Stimulated activated CD8-positive, alpha-beta memory T cell treated with anti-CD3 and anti-CD28 coated beads, Interleukin-15, amount 100 ng/mL, for 24 hours (primary cell): Measurements from ENCODE around the gene STIM1.
"Not testable (repeated sequence)": the region's sequence is repeated elsewhere in the genome, so short reads cannot be mapped to it uniquely, and the experiment has no call there.

Source experiments
- DNase-seq: peaks from one replicate; pipeline ENCODE4 v3.0.0-alpha.2; 2020; ENCODE audit warnings: low read depth

Gene STIM1

GRCh38 chr11:4027746-4028145 is 172.3 kb downstream of the STIM1 start:
- DNase-seq, result no peak

DNA sequence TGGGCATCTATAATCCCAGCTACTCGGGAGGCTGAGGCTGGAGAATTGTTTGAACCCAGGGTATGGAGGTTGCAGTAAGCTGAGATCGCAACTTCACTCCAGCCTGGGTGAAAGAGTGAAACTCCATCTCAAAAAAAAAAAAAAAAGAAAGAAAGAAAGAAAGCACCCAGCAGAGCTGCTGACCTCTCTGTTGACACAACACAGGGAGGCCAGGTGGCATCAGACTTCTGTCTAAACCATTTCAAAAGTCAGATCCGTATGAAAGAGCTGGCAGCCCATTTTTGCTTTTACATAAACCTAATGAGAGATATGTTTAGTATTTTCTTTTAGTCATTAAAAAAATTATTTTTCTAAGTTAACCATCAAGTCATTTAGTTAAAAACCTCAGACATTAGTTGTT is 174.7 kb downstream of the STIM1 start:
- no peak for DNase-seq

DNA sequence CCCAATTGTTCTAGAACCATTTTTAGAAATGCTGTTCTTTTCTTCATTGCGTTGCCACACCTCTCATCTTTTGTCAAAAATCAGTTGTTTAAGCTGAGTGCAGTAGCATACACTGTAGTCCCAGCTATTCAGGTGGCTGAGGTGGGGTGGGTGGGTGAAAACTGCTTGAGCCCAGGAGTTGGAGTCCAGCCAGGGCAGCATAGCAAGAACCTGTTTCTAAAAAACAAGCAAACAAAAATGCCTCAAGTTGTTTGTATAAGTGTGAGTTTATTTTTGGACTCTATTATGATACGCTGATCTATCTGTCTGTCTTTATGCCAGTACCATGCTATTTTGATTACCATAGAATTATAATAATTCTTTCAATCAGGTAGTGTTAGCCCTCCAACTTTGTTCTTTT is 176.6 kb downstream of the STIM1 start:
- no peak for DNase-seq

GRCh38 chr11:4035985-4036384 is 180.5 kb downstream of the STIM1 start:
- DNase-seq, result no peak

GRCh38 chr11:4039011-4039410 is 183.5 kb downstream of the STIM1 start:
- DNase-seq, result no peak

DNA sequence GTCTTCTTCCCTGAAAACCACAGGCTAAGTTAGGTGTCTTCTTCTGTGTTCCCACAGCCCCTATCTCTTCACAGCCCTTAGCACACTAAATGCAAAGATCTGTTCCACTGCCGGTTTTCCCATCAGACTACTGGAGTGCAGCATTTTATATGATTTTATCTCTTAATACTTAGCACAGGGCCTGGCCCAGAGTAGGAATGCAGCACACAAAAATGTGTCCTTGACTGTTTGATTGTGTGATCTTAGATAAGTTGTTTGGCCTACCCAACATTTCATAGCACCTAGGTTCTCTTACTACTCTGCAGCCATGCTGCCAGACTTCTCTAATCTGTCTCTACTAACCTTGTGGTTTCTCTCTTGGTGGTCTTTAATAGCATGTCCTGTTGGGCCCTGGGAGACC is 185.0 kb downstream of the STIM1 start:
- no peak for DNase-seq

GRCh38 chr11:4041731-4042391 is 186.4 kb downstream of the STIM1 start:
- DNase-seq, result no peak

DNA sequence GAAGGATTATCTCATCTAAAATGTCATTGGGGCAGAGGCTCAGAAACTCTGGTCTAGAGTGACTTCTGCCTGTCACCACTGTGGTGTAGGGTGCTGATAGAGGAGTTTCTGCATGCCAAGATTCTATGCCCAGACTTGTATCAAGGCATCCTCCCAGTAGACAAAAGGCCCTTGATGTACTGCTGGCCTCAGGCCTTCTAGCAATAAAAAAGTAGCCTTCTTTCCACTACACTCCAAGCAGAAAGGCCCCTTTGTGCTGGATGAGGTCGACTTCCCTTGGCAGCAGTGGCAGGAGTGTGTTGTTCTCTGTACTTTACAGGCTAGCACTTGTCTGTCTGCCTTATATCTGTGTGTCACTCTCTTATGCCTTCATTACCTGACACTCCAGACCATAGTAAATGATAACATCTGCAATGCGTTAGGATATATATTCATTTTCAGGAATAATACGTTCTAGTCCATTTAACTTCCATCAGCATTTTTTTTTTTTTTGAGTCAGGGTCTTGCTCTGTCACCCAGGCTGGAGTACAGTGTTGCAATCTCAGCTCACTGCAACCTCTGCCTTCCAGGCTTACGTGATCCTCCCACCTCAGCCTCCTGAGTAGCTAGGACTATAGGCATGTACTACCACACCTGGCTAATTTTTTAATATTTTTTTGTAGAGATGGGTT is 189.6 kb downstream of the STIM1 start:
- DNase-seq, result no peak

DNA sequence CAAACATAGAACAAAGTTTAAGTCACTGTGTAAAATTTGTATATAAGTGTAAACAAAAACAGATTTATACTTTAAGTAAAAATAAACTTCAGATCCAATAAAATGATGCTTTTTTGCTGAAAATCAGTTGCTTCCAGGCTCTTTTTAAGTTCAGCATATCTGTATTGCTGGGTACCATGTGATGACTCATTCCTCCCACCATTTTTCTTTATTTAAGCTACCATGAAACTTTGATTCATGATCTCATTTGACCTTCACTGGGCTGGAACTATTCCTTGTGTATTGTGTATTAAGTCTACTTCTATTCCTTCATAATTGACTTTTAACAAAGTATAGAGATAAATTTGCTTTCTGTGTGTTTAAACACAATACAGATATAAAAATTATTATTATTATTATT is 192.9 kb downstream of the STIM1 start:
- DNase-seq, result no peak

DNA sequence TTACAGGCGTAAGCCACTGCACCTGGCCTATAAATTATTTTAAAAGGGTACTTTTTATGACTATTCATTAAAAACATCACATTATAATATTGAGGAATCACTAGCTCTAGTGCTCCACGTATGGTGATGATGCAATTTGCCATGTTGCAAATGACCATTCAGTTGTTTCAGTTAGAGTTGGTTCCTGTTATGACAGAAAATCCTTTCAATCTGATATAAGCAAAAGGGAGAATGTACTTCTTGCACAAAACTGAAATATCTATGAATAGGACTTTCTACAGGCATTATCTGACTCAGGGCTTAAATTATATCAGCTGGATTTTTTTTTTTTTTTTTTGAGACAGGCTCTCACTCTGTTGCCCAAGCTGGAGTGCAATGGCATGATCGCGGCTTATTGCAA is 193.5 kb downstream of the STIM1 start:
- DNase-seq, result no peak

GRCh38 chr11:4050138-4050537 is 194.7 kb downstream of the STIM1 start:
- DNase-seq, result no peak

DNA sequence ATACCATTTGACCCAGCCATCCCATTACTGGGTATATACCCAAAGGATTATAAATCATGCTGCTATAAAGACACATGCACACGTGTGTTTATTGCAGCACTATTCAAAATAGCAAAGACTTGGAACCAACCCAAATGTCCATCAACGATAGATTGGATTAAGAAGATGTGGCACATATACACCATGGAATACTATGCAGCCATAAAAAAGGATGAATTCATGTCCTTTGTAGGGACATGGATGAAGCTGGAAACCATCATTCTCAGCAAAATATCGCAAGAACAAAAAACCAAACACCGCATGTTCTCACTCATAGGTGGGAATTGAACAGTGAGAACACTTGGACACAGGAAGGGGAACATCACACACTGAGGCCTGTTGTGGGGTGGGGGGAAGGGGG is 197.7 kb downstream of the STIM1 start:
- DNase-seq, result not testable (repeated sequence)

DNA sequence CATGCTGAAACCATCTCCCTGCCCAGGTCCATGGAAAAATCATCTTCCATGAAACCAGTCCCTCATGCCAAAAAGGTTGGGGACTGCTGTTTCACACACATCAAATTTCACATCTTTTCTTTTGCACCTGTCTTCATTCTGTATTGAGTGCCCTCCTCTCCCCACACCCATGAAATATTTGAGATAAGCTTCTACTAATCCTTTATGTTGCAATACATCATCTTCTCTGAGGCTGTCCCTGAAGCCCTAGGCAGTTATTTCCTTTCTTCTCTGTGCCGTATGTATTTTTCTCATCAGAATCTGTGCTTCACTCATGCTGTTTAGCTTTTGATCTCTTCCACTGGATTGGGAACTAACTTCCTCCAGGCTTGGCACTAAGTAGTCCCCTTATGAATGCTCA is 199.2 kb downstream of the STIM1 start:
- DNase-seq, result no peak

- DNase-seq, result no peak
Measured at GRCh38 chr11:4059424-4059823, 204.0 kb downstream of the STIM1 start.

DNA sequence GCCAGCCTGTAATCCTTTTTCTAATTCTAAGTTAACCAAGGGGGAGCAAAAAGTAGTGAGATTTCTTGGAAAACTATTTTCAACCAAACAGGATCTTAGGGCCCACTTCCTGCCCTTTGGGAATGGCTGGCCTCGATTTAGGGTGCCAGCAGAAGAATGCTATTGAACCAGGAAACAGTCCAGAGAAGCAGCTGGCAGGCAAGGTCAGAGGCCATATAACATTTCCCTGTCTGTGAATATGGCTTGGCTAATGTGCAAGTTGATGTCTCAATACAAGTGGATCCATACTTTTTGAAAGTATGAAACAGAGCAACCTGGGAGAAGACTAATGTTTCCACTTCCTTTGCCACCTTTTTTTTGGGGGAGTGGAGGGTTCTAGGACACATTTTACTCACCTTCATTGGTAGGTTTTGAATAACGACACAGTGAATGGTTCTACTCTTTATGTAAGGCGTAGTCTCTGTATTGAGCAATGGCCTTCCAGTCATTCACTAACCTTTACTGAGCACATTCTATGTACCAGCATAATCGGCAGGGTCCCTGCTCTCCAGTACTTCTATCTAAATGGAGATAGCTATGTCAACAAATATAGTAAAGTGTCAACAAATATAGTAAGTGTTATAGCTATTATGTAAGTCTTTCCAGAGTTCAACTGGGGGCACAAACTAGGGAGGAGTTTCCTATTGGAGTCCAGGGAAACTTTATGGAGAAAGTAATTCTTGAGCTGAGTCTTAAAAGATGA is 204.9 kb downstream of the STIM1 start:
- DNase-seq, result no peak

DNA sequence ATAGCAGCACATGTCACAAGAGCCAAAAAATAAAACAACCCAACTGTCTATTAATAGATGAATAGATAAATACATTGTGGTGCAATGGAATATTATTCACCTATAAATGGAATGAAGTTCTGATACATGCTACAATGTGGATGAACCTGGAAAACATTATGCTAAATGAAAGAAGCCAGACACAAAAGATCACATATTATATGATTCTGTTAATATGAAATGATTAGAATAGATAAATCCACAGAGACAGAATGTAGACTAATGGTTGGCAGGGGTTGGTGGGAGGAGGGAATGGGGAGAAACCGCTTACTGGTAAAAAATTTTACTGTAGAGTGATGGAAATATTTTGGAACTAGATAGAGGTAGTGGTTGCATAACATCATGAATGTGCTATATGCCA is 206.2 kb downstream of the STIM1 start:
- no peak for DNase-seq

- DNase-seq, result no peak
Measured at GRCh38 chr11:4063348-4063747, 207.9 kb downstream of the STIM1 start.

DNA sequence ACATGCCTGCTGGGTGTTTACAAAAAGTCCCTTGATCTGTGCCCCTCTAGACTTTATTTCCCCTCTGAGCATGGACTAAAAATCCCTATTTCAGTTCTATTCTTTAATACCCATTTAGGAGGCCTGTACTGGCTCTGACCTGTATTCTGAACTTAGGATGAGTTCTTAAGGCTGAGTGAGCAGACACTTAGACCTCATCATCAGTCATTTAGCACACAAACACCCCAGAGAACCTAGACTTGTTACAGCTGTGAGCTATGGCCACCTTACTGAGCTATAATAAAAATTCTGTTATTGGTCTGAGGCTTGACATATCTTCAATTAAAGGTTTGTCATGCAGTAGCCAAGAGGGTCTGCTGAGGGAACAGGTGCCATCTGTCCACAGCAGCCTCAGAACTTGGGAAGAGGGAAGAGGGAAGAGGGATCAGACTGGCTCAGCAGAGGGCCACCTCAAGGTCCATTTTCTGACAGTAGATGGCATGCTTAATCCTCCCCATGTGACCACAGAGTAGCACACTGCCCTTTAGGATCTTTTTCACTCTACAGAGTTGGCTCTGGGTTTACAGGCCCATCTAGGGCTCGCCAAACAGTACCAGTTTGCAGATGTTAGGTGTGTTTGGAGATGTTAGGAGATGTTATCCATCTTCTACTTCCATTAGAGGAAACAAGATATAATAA is 209.0 kb downstream of the STIM1 start:
- DNase-seq, result no peak

DNA sequence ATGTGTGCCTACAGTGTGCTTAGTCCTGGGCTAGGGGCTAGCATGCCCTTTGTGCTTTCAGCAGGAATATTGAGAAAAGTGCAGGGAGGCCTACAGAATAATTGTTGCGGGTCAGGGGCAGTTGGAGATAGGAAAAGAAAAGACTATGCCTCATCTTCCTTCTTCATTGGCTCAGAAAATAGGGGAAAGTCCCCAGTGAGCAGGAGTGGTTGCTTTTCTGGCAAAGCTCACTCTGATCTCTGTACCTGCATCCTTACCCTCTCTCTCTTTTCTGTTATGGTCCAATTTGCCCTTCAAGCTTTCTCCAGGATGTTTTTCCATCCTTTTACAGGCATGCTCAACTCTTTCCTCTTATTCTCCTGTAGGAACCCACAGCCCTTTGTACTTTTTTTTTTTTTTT is 209.6 kb downstream of the STIM1 start:
- no peak for DNase-seq

- no peak for DNase-seq
Measured at GRCh38 chr11:4065601-4066377, 210.3 kb downstream of the STIM1 start.

- DNase-seq, result no peak
Measured at GRCh38 chr11:4066910-4067309, 211.4 kb downstream of the STIM1 start.

GRCh38 chr11:4068962-4069361 is 213.5 kb downstream of the STIM1 start:
- no peak for DNase-seq
